SH-SY5Y (cell line): Measurements from ENCODE around the gene DUOXA1.

Experiments used
- GATA2 ChIP-seq: IDR thresholded peaks from 2 replicates; pipeline ENCODE4 v1.6.1; 2011; ENCODE audit warnings: mild to moderate bottlenecking, low read depth, low read length
- GATA3 ChIP-seq: IDR thresholded peaks from 2 replicates; pipeline ENCODE4 v1.6.1; 2011; ENCODE audit warnings: low read depth, mild to moderate bottlenecking, low read length, moderate library complexity

DUOXA1 gene

DNA sequence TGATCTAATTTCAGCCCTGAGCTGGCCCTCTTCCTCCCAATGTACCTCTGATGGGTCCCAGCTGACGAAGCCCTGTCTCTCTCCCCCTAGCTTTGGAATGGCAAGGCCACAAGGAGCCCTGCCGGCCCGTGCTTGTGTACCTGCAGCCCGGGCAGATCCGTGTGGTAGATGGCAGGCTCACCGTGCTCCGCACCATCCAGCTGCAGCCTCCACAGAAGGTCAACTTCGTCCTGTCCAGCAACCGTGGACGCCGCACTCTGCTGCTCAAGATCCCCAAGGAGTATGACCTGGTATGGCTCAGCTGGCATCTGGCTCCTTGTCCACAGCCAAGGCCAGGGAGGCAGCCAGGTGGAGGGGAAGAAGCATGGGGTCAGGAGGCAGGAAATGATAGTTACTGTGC, 14.3 kb upstream of the DUOXA1 start:
- no peak for TF ChIP-seq GATA3
- TF ChIP-seq GATA2: no peak

DNA sequence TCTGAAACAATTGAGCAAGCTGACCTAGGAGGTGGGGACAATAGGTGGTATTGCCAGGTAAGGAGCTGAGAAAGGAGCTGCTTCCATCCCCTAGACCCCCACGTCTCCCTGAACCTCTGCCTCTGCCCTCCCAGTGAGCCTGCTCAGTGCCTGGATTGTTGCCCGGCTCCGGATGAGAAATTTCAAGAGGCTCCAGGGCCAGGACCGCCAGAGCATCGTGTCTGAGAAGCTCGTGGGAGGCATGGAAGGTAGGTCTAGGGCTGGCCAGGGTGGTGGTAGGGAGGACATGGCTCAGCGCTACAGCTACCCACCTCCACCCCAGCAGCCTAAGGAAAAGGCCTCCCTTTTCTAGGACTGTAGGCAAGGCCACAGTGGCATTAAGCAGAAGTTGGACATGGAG, 13.4 kb upstream of the DUOXA1 start:
- no peak for TF ChIP-seq GATA3
- no peak for TF ChIP-seq GATA2

- TF ChIP-seq GATA3 (no peak), GATA2 (no peak)
Measured at GRCh38 chr15:45141386-45141785, 11.7 kb upstream of the DUOXA1 start.

GRCh38 chr15:45140557-45141250, 11.0 kb upstream of the DUOXA1 start:
- no peak for TF ChIP-seq GATA2
- TF ChIP-seq GATA3: no peak

DNA sequence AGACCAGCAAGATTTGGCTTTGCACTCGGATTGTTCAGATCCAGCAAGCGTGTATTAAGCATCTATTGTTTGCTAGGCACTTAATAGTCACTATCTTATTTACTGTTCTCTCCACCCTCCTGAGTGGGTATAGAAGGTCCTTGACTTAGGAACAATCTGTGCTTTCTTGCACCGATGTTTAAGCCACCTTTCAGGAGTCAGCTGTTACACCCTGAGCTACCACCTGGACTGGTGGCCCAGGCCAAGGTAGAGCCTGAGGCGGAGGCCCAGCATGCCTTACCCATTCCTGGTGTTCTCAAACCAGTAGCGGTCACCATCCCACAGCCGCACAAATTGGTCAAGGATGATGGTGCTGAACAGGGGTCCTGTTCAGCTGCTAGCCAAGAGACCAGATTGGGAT, 10.1 kb upstream of the DUOXA1 start:
- no peak for TF ChIP-seq GATA2
- TF ChIP-seq GATA3: no peak

- TF ChIP-seq GATA2: no peak
- no peak for TF ChIP-seq GATA3
Measured at GRCh38 chr15:45138814-45139765, 9.4 kb upstream of the DUOXA1 start.

DNA sequence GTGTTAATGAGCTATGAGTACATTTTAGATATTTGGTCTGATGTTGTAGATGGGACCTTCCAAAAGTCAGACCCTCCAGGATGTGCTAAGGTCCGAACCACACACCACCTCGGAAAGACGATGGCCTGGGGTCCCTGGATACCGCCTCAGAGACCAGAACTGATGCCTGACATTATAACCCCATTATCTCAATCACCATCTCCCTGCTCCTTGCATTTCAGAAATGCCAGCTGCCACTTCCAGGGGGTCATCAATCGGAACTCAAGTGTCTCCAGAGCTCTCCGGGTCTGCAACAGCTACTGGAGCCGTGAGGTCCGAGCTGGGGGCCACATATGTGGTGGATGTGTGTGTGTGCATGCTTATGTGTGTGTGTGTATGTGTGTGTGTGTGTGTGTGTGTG, 8.0 kb upstream of the DUOXA1 start:
- TF ChIP-seq GATA2: peak; percentile 70
- TF ChIP-seq GATA3: no peak

GRCh38 chr15:45136378-45136764, 6.7 kb upstream of the DUOXA1 start:
- no peak for TF ChIP-seq GATA3
- TF ChIP-seq GATA2: no peak

GRCh38 chr15:45134682-45135604, 5.3 kb upstream of the DUOXA1 start:
- TF ChIP-seq GATA3: no peak
- no peak for TF ChIP-seq GATA2

- TF ChIP-seq GATA2 (no peak), GATA3 (no peak)
Measured at GRCh38 chr15:45134046-45134445, 4.4 kb upstream of the DUOXA1 start.

- no peak for TF ChIP-seq GATA3
- no peak for TF ChIP-seq GATA2
Measured at GRCh38 chr15:45133561-45133920, 3.9 kb upstream of the DUOXA1 start.

GRCh38 chr15:45132844-45133560, 3.3 kb upstream of the DUOXA1 start:
- no peak for TF ChIP-seq GATA3
- TF ChIP-seq GATA2: peak; percentile 59; the same call in 1 of the 2 replicates

DNA sequence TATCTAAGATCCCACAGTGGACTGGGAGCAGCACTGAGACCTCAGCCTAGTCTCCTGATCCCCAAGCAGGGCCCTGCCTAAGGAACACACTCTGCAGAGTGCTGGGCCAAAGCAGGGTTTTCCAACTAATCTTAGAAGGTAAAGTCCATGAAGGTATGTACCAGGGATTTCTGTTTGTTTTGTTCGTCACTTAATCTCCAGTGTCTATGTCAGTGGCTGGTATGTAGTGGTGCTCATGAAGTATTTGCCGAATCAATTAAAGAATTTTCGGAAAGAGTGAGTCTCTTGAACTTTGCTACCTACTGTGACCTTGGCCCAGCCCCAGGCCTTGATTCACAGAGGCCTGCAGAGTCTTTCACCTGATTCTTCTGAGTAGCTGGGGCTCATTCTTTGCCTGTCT, 1.8 kb upstream of the DUOXA1 start:
- TF ChIP-seq GATA2 (no peak), GATA3 (no peak)
